B cell (primary cell): Measurements from ENCODE around the gene ALDH3B1. TPM values are rescaled to one million over a fixed set of nuclear protein-coding genes. Genes with fewer than 3 reads are reported as not detected.

Source experiments
- ATAC-seq: fragments of 200-7000 bp; cut with Tn5 transposase; one replicate; pipeline ENCODE4 v1.10.0; 2021; ENCODE audit warnings: low read depth, mild to moderate bottlenecking, moderate number of reproducible peaks, moderate library complexity
- CTCF ChIA-PET: fragments of 350-600 bp; sonication (Branson Sonifier 250); formaldehyde crosslinking; loops from one replicate; lab custom pipeline; 2021; ENCODE audit warnings: antibody characterized with exemption, inconsistent platforms; lab: Charles Lee
- POLR2A ChIA-PET: fragments of 350-600 bp; sonication (Branson Sonifier 250); formaldehyde crosslinking; loops from one replicate; lab custom pipeline; 2021; ENCODE audit warnings: antibody characterized with exemption; lab: Charles Lee
- DNase-seq: peaks from one replicate; pipeline ENCODE4 v3.0.0; 2013
- H2AFZ ChIP-seq: 2 replicates; pipeline ENCODE4 v1.6.1; 2012; ENCODE audit warnings: mild to moderate bottlenecking, low read depth, low read length; ENCODE audit not compliant: insufficient read depth, poor library complexity, severe bottlenecking
- H3K27ac ChIP-seq, 2 donors: 1 replicate in 1 of 2; 2 replicates in 1 of 2; pipeline ENCODE4 v1.5.1; 2012 to 2013; ENCODE audit warnings: low read length in 2 of 2, mild to moderate bottlenecking in 2 of 2, moderate library complexity in 1 of 2
- H3K27me3 ChIP-seq, 4 experiments: fragments of 200-600 bp in 1 of 4; sonication (generic) in 1 of 4; replicated peaks in 1 of 4; 1 replicate in 2 of 4; 2 replicates in 2 of 4; pipeline versions ENCODE4 v1.6.1 to v1.7.0; 2013 to 2016; ENCODE audit warnings: low read length in 3 of 4, mild to moderate bottlenecking in 2 of 4, mixed read lengths in 1 of 4, moderate library complexity in 1 of 4; ENCODE audit not compliant: insufficient read depth in 4 of 4, control insufficient read depth in 3 of 4; ENCODE audit errors: control extremely low read depth in 1 of 4
- H3K36me3 ChIP-seq, 2 experiments: replicated peaks in 1 of 2; 1 replicate in 1 of 2; 2 replicates in 1 of 2; pipeline versions ENCODE4 v1.6.1 to v1.7.1; 2013; ENCODE audit warnings: low read length in 1 of 2; ENCODE audit not compliant: insufficient read depth in 2 of 2, control insufficient read depth in 1 of 2; ENCODE audit errors: control extremely low read depth in 1 of 2, extremely low read depth in 1 of 2
- H3K4me1 ChIP-seq, 2 donors: fragments of 200-600 bp in 1 of 2; sonication (generic) in 1 of 2; 1 replicate in 1 of 2; 2 replicates in 1 of 2; pipeline versions ENCODE4 v1.5.1 to v1.6.1; 2013 to 2017; ENCODE audit warnings: low read length in 2 of 2; ENCODE audit not compliant: control insufficient read depth in 2 of 2, insufficient read depth in 2 of 2
- H3K4me2 ChIP-seq: replicated peaks from 2 replicates; pipeline ENCODE3; 2012; ENCODE audit warnings: mild to moderate bottlenecking, low read depth, low read length; ENCODE audit not compliant: poor library complexity, severe bottlenecking
- H3K4me3 ChIP-seq, 5 experiments: fragments of 200-600 bp in 1 of 5; sonication (generic) in 1 of 5; 1 replicate in 3 of 5; 2 replicates in 2 of 5; pipeline versions ENCODE4 v1.5.1 to v1.7.0; 2011 to 2016; ENCODE audit warnings: low read length in 4 of 5, mild to moderate bottlenecking in 4 of 5, low read depth in 2 of 5, control low read depth in 1 of 5, moderate library complexity in 1 of 5; ENCODE audit not compliant: insufficient read depth in 1 of 5; ENCODE audit errors: control extremely low read depth in 1 of 5, extremely low read depth in 1 of 5
- H3K79me2 ChIP-seq: fragments of 200-600 bp; sonication (generic); one replicate; pipeline ENCODE4 v1.6.0; 2016; ENCODE audit warnings: low read length; ENCODE audit not compliant: control insufficient read depth, insufficient read depth
- H3K9ac ChIP-seq: fragments of 200-600 bp; sonication (generic); 2 replicates; pipeline ENCODE4 v1.6.1; 2017; ENCODE audit warnings: mild to moderate bottlenecking, low read length, moderate library complexity
- H3K9me3 ChIP-seq, 3 donors: one replicate each; pipeline versions ENCODE4 v1.6.1 to v1.7.1; 2013; ENCODE audit warnings: low read length in 2 of 3; ENCODE audit not compliant: control insufficient read depth in 2 of 3, insufficient read depth in 1 of 3; ENCODE audit errors: control extremely low read depth in 1 of 3
- H4K20me1 ChIP-seq: 2 replicates; pipeline ENCODE4 v1.6.0; 2012; ENCODE audit warnings: mild to moderate bottlenecking, low read length; ENCODE audit not compliant: insufficient read depth, control insufficient read depth, poor library complexity, severe bottlenecking
- H3K27ac Mint-ChIP-seq: one replicate; pipeline ENCODE4 v1.8.0; 2021; ENCODE audit warnings: mixed read lengths
- H3K27me3 Mint-ChIP-seq: one replicate; pipeline ENCODE4 v1.8.0; 2021; ENCODE audit warnings: mixed read lengths
- H3K4me1 Mint-ChIP-seq: one replicate; pipeline ENCODE4 v1.8.0; 2021; ENCODE audit warnings: mixed read lengths
- H3K4me3 Mint-ChIP-seq: one replicate; pipeline ENCODE4 v1.8.0; 2021; ENCODE audit warnings: mixed read lengths
- H3K9me3 Mint-ChIP-seq: one replicate; pipeline ENCODE4 v1.8.0; 2022; ENCODE audit warnings: mixed read lengths; ENCODE audit not compliant: insufficient read depth
- CTCF ChIP-seq: fragments of 200-600 bp; IDR thresholded peaks from one replicate; pipeline ENCODE4 v1.8.0; 2022; ENCODE audit warnings: antibody characterized with exemption, mild to moderate bottlenecking
- EZH2 ChIP-seq: IDR thresholded peaks from 2 replicates; pipeline ENCODE4 v1.6.1; 2012; ENCODE audit warnings: borderline replicate concordance, low read depth, mild to moderate bottlenecking, moderate library complexity, low read length; ENCODE audit not compliant: insufficient read depth, poor library complexity, severe bottlenecking
- WGBS: methylation state at CpG from one replicate; pipeline ENCODE4 v1.1.5; 2013; ENCODE audit warnings: missing lambda C conversion rate; ENCODE audit not compliant: insufficient coverage; 5-methylcytosine and 5-hydroxymethylcytosine counted together
- intact Hi-C: fragments of 100-400 bp; cut with micrococcal nuclease; formaldehyde crosslinking; loops from one replicate; pipeline ENCODE4 v1.10.0; 2022
- polyA plus RNA-seq: library from polyadenylated mRNA; depleted of rRNA; stranded (reverse); fragments of >200 nt; gene quantifications from 2 replicates; pipeline ENCODE4 v1.2.3, GENCODE V29; 2012
- total RNA-seq, 2 donors: library from RNA; stranded (reverse); fragments of 120-200 nt in 1 of 2; gene quantifications; 1 replicate in 1 of 2; 2 replicates in 1 of 2; pipeline versions ENCODE4 v1.2.3 to v1.2.4, GENCODE V29; 2013 to 2022

ALDH3B1 gene
- total and polyA plus RNA-seq, 2 donors (not counting 1 experiment from before 2014, with no cell fraction given): 0.81 TPM

- ATAC-seq (no peak), DNase-seq (no peak)
- no peaks in the 10 kb centered on the region for H4K20me1 ChIP-seq
- H3K4me2 ChIP-seq: no peak overlapping the region
- ChIA-PET CTCF (interaction anchor here (1.1 kb wide), 1 partner anchor 194 kb away, joined by 3 read pairs; no protein-coding TSS in a partner anchor), POLR2A (no interaction called here)
- Mint-ChIP-seq H3K27me3 (no peaks in the 10 kb centered on the region), H3K4me1 (peaks cover 21% of the 10 kb centered on the region), H3K9me3 (no peaks in the 10 kb centered on the region), H3K4me3 (no peak overlapping the region), H3K27ac (no peak overlapping the region)
- 66% methylated on average over 15 of the region's 16 CpGs for WGBS
- peaks cover 21 to 22% of the 10 kb centered on the region in 2 donors for H3K4me1 ChIP-seq
- H3K36me3 ChIP-seq: no peaks in the 10 kb centered on the region
- intact Hi-C loops: no loop called here
- no peak overlapping the region for H2AFZ ChIP-seq
- TF ChIP-seq CTCF (no peak), EZH2 (no peak)
- no peaks in the 10 kb centered on the region for H3K27me3 ChIP-seq
- H3K9me3 ChIP-seq: no peaks in the 10 kb centered on the region
- peaks cover 9% of the 10 kb centered on the region for H3K79me2 ChIP-seq
- no peak overlapping the region for H3K4me3 ChIP-seq
- no peak overlapping the region for H3K9ac ChIP-seq
- no peak overlapping the region for H3K27ac ChIP-seq
These were observed 4.2 kb downstream of the ALDH3B1 start for GRCh38 chr11:68014157-68014946.

- Histone ChIP-seq H3K4me3 (no peak overlapping the region), H2AFZ (no peak overlapping the region), H3K9ac (no peak overlapping the region), H3K36me3 (no peaks in the 10 kb centered on the region), H3K4me1 (peaks cover 15 to 16% of the 10 kb centered on the region in 2 donors), H4K20me1 (no peaks in the 10 kb centered on the region), H3K27me3 (no peaks in the 10 kb centered on the region), H3K4me2 (no peak overlapping the region), H3K79me2 (peaks cover 9% of the 10 kb centered on the region), H3K9me3 (no peaks in the 10 kb centered on the region), H3K27ac (no peak overlapping the region)
- CTCF ChIA-PET: interaction anchor here (1.1 kb wide), 1 partner anchor 193 kb away, joined by 3 read pairs; no protein-coding TSS in a partner anchor
- no peak overlapping the region for H3K27ac Mint-ChIP-seq
- WGBS: 87% methylated on average over 19 of the region's 19 CpGs
- H3K4me3 Mint-ChIP-seq: no peak overlapping the region
- peaks cover 15% of the 10 kb centered on the region for H3K4me1 Mint-ChIP-seq
- DNase-seq (no peak), ATAC-seq (no peak)
- H3K9me3 Mint-ChIP-seq: no peaks in the 10 kb centered on the region
- intact Hi-C loops: no loop called here
- TF ChIP-seq EZH2 (no peak), CTCF (no peak)
- no peaks in the 10 kb centered on the region for H3K27me3 Mint-ChIP-seq
- POLR2A ChIA-PET: no interaction called here
These were observed 4.9 kb downstream of the ALDH3B1 start for GRCh38 chr11:68014947-68015447.
